Skeletal muscle satellite cell (primary cell): ENCODE measurements around the gene KIAA0930. TPM values are rescaled to one million over a fixed set of nuclear protein-coding genes. Genes with fewer than 3 reads are reported as not detected.

Experiments
- H3K27me3 ChIP-seq: 2 replicates; pipeline ENCODE4 v1.7.0; 2013; ENCODE audit warnings: low read length; ENCODE audit not compliant: control insufficient read depth, insufficient read depth
- H3K36me3 ChIP-seq: 2 replicates; pipeline ENCODE4 v1.7.0; 2013; ENCODE audit warnings: mild to moderate bottlenecking, control low read depth, low read length; ENCODE audit not compliant: insufficient read depth
- H3K4me1 ChIP-seq: 2 replicates; pipeline ENCODE4 v1.7.0; 2013; ENCODE audit warnings: low read length; ENCODE audit not compliant: control insufficient read depth, insufficient read depth
- H3K4me2 ChIP-seq: 2 replicates; pipeline ENCODE4 v1.7.0; 2013; ENCODE audit warnings: mild to moderate bottlenecking, low read length
- H3K4me3 ChIP-seq: 2 replicates; pipeline ENCODE4 v1.7.0; 2013; ENCODE audit warnings: low read length
- H3K9ac ChIP-seq: 2 replicates; pipeline ENCODE4 v1.7.0; 2013; ENCODE audit warnings: mild to moderate bottlenecking, low read depth, low read length, moderate library complexity
- H3K9me3 ChIP-seq: replicated peaks from 2 replicates; pipeline ENCODE4 v1.7.0; 2013; ENCODE audit warnings: mild to moderate bottlenecking, control low read depth, low read length
- small RNA-seq: library from RNA; depleted of rRNA; stranded (forward); fragments of <200 nt; gene quantifications from one replicate; pipeline ENCODE3, GENCODE V24; 2012

KIAA0930 gene

GRCh38 chr22:45155050-45155840 lies 85.4 kb downstream of the KIAA0930 start:
- Histone ChIP-seq H3K36me3 (peaks cover 25% of the 10 kb centered on the region), H3K4me1 (peaks cover 29% of the 10 kb centered on the region), H3K4me2 (no peak overlapping the region), H3K9me3 (no peaks in the 10 kb centered on the region), H3K4me3 (no peak overlapping the region), H3K27me3 (no peaks in the 10 kb centered on the region), H3K9ac (no peak overlapping the region)

- no peak overlapping the region for H3K4me3 ChIP-seq
- no peak overlapping the region for H3K4me2 ChIP-seq
- H3K9ac ChIP-seq = no peak overlapping the region
- peaks cover 27% of the 10 kb centered on the region for H3K36me3 ChIP-seq
- peaks cover 28% of the 10 kb centered on the region for H3K4me1 ChIP-seq
- no peaks in the 10 kb centered on the region for H3K9me3 ChIP-seq
- H3K27me3 ChIP-seq = no peaks in the 10 kb centered on the region
Observed at GRCh38 chr22:45154383-45154782, 86.3 kb downstream of the KIAA0930 start.

- Histone ChIP-seq H3K9me3 (no peaks in the 10 kb centered on the region), H3K9ac (no peak overlapping the region), H3K27me3 (no peaks in the 10 kb centered on the region), H3K4me1 (peaks cover 17% of the 10 kb centered on the region), H3K36me3 (peaks cover 11% of the 10 kb centered on the region), H3K4me2 (no peak overlapping the region), H3K4me3 (no peak overlapping the region)
Observed at GRCh38 chr22:45151503-45151902, 89.2 kb downstream of the KIAA0930 start.

- Histone ChIP-seq H3K4me3 (no peak overlapping the region), H3K4me2 (no peak overlapping the region), H3K4me1 (peaks cover 20% of the 10 kb centered on the region), H3K36me3 (peaks cover 11% of the 10 kb centered on the region), H3K9ac (no peak overlapping the region), H3K27me3 (no peaks in the 10 kb centered on the region), H3K9me3 (no peaks in the 10 kb centered on the region)
Observed at GRCh38 chr22:45150139-45150538, 90.6 kb downstream of the KIAA0930 start.

GRCh38 chr22:45149671-45150070 lies 91.0 kb downstream of the KIAA0930 start:
- Histone ChIP-seq H3K9ac (no peak overlapping the region), H3K36me3 (peaks cover 11% of the 10 kb centered on the region), H3K4me3 (no peak overlapping the region), H3K4me1 (peaks cover 18% of the 10 kb centered on the region), H3K27me3 (no peaks in the 10 kb centered on the region), H3K9me3 (no peaks in the 10 kb centered on the region), H3K4me2 (no peak overlapping the region)

- H3K36me3 ChIP-seq = peaks cover 6% of the 10 kb centered on the region
- H3K4me3 ChIP-seq = no peak overlapping the region
- no peak overlapping the region for H3K9ac ChIP-seq
- H3K4me1 ChIP-seq = peaks cover 9% of the 10 kb centered on the region
- H3K27me3 ChIP-seq = no peaks in the 10 kb centered on the region
- peaks cover 4% of the 10 kb centered on the region for H3K9me3 ChIP-seq
- no peak overlapping the region for H3K4me2 ChIP-seq
Observed at GRCh38 chr22:45144916-45145315, 95.8 kb downstream of the KIAA0930 start.

GRCh38 chr22:45142376-45142775 lies 98.3 kb downstream of the KIAA0930 start:
- Histone ChIP-seq H3K9me3 (peaks cover 4% of the 10 kb centered on the region), H3K4me2 (no peak overlapping the region), H3K4me3 (no peak overlapping the region), H3K9ac (no peak overlapping the region), H3K36me3 (peaks cover 6% of the 10 kb centered on the region), H3K4me1 (peaks cover 3% of the 10 kb centered on the region), H3K27me3 (no peaks in the 10 kb centered on the region)

Small RNAs within 50 kb of the gene (small RNA-seq; reads per million reads assigned to genes)
- not detected for gene MIR1249
